OCI-LY3 (cell line): ENCODE data around the gene SHROOM1.

Experiments
- EZH2phosphoT487 ChIP-seq: fragments of 200-600 bp; shearing (Covaris generic); IDR thresholded peaks from 2 replicates; pipeline ENCODE4 v1.6.1; 2018; ENCODE audit warnings: antibody characterized with exemption, mixed run types, low read depth
- TF ChIP-seq, protein P1 (sequence below): fragments of 200-600, 300-600 bp; sonication (generic); IDR thresholded peaks from 2 replicates; pipeline ENCODE4 v1.5.1; 2014; ENCODE audit warnings: antibody characterized with exemption, low read length, low read depth

DNA sequence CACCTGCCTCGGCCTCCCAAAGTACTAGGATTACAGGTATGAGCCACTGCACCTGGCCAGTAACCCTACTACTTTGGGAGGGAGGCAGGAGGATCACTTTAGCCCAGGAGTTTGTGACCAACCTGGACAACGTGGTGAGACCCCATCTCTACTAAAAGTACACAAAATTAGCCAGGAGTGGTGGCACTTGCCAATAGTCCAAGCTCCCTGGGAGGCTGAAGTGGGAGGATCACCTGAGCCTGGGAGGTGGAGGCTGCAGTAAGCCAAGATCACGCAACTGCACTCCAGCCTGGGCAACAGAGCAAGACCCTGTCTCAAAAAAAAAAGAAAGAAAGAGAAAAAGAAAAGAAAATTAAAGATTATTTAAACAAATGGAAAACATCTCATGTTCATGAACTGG lies 25.6 kb upstream of the SHROOM1 start:
- TF ChIP-seq, protein P1, sequence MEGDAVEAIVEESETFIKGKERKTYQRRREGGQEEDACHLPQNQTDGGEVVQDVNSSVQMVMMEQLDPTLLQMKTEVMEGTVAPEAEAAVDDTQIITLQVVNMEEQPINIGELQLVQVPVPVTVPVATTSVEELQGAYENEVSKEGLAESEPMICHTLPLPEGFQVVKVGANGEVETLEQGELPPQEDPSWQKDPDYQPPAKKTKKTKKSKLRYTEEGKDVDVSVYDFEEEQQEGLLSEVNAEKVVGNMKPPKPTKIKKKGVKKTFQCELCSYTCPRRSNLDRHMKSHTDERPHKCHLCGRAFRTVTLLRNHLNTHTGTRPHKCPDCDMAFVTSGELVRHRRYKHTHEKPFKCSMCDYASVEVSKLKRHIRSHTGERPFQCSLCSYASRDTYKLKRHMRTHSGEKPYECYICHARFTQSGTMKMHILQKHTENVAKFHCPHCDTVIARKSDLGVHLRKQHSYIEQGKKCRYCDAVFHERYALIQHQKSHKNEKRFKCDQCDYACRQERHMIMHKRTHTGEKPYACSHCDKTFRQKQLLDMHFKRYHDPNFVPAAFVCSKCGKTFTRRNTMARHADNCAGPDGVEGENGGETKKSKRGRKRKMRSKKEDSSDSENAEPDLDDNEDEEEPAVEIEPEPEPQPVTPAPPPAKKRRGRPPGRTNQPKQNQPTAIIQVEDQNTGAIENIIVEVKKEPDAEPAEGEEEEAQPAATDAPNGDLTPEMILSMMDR, result no peak
- no peak for TF ChIP-seq EZH2phosphoT487
